HG03045 (cell line): ENCODE results near the gene DCAF7.

Experiments
- ATAC-seq: cut with Tn5 transposase; IDR thresholded peaks from one replicate; pipeline ENCODE4 v1.9.1; 2021; ENCODE audit warnings: mild to moderate bottlenecking, moderate library complexity; ENCODE audit not compliant: unreplicated experiment

DCAF7 gene

GRCh38 chr17:63549946-63550816, at the start of gene DCAF7:
TSS of gene DCAF7 (plus strand) at chr17:63550477. CDS start at chr17:63550678, 201 bp downstream.
- ATAC-seq, result peak; percentile 95

- ATAC-seq, result no peak
These were observed 49.5 kb upstream of the DCAF7 start for GRCh38 chr17:63500543-63501390.

- no peak for ATAC-seq
These were observed 47.0 kb upstream of the DCAF7 start for GRCh38 chr17:63503341-63503705.

- ATAC-seq, result no peak
These were observed 46.0 kb upstream of the DCAF7 start for GRCh38 chr17:63504261-63504660.

GRCh38 chr17:63505341-63505740, 44.9 kb upstream of the DCAF7 start:
- ATAC-seq, result no peak

- no peak for ATAC-seq
These were observed 43.6 kb upstream of the DCAF7 start for GRCh38 chr17:63506627-63507026.

- ATAC-seq, result no peak
These were observed 38.9 kb upstream of the DCAF7 start for GRCh38 chr17:63511331-63511730.

- no peak for ATAC-seq
These were observed 37.9 kb upstream of the DCAF7 start for GRCh38 chr17:63512388-63512787.

GRCh38 chr17:63512896-63513644, 37.2 kb upstream of the DCAF7 start:
- ATAC-seq, result no peak

- ATAC-seq, result no peak
These were observed 35.8 kb upstream of the DCAF7 start for GRCh38 chr17:63514477-63514876.

- ATAC-seq, result no peak
These were observed 35.3 kb upstream of the DCAF7 start for GRCh38 chr17:63514974-63515373.

GRCh38 chr17:63515426-63515825, 34.9 kb upstream of the DCAF7 start:
- no peak for ATAC-seq

- ATAC-seq, result no peak
These were observed 33.1 kb upstream of the DCAF7 start for GRCh38 chr17:63516910-63517824.

GRCh38 chr17:63517825-63518534, 32.3 kb upstream of the DCAF7 start:
- no peak for ATAC-seq

- no peak for ATAC-seq
These were observed 31.0 kb upstream of the DCAF7 start for GRCh38 chr17:63519116-63519881.

- no peak for ATAC-seq
These were observed 30.1 kb upstream of the DCAF7 start for GRCh38 chr17:63519972-63520882.

GRCh38 chr17:63523253-63523855, 26.9 kb upstream of the DCAF7 start, which contains the start of gene KCNH6:
TSS of gene KCNH6 (plus strand) at chr17:63523358. CDS start at chr17:63523414, 56 bp downstream.
- ATAC-seq, result no peak
